IPS DF 19.7 (cell line): ENCODE results near the gene SEMA3C.

Source experiments
- DNase-seq: peaks from one replicate; pipeline ENCODE4 v3.0.0-alpha.2; 2013; ENCODE audit warnings: low read depth, low spot score

Gene SEMA3C

DNA sequence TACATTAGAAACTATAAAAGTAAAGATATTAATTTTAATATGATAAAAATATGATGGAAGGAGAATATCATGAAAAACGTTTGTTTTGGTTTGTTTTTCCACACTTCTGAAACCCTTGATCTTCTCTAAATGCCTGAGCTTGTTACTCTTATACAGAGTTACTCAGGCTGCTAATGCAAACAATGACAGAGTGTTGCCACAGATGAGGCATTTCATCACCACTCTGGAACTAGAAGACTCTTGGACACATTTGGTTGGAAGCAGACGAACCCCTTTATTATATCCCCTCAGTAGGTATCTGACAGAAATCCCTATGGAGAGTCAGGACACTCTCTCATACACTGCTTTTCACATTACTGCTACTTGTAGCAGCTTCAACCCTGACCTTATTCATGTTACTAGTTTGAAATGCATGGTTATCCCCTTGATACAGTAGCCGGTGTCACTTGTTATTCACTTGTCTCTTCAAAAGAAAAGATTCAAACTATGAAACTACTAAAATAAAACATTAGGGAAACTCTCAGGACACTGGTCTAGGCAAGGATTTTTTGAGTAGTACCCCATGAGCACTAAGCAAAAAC, 66.9 kb downstream of the SEMA3C start:
- no peak for DNase-seq

DNA sequence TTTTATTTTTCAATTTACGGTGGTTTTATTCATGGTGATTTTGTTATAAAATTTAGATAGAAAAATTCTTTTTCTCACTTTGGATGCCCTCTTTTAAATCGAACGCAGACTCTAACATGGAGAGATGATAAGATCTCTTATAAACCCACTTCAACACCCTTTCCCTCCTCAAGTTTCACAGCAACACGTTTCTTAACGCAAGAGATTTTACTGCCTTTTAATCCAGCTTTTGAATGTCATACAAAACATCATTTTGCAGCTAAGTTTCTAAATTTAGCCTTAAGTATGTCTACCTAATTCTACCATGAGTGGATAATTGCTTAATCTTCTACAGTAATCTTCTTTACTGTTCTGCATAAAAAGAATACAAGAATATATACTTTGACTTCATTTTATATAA, 70.0 kb downstream of the SEMA3C start:
- DNase-seq, result no peak

DNA sequence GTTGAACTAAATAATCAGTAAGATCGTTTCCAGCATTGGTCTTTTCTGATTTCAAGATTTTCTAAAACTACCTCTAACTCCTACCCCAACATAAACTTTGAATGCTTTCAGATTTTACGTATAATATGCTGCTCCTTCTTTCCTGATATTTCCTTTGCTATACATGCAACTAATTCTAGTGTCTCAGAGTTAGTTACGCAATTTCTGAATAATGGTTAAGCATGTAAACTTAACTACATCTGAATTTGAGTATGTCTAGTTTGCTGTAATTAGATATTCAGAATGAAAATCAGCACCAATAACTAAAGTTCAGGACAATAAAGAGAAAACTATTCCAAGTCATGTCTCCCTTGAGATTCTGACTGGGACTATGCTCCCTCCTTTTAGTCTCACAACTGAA, 71.0 kb downstream of the SEMA3C start:
- no peak for DNase-seq

DNA sequence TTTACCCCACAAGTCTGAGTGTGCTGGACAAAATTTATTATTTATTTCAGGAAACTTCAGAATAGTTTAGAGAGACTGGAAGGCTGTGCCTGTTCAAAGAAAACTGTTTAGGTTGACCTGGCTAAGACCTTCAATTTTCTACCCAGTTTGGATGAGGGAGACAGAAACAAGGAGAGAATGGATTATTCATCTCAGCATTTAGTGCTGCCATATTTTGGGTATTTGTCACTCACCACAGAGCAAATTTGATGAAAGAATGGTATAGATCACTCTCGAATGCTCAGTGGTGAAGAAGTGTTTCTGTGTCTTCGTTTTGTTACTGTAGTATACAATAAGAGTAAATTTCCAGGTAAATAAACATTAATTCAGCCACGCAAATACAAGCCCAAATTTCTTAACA, 71.8 kb downstream of the SEMA3C start:
- DNase-seq, result no peak

DNA sequence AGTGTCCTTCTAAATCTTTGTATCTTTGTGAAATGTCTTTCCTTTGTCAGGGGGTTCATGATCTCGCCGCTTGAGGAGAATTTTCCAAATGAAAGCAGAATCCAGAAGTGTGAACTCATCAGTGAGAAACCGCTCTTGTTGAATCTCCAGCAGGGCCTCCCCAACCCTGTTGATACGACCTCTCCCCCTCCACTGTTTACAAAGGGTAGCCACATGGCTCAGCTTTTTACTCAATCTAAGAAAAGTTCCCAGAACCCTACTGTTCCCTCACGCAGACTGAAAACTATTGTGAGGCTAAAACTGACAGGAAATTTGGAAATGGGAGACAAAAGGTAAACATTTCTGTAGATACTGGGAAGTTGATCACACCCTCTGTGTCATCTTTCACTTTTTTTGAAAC, 73.9 kb downstream of the SEMA3C start:
- DNase-seq, result no peak

DNA sequence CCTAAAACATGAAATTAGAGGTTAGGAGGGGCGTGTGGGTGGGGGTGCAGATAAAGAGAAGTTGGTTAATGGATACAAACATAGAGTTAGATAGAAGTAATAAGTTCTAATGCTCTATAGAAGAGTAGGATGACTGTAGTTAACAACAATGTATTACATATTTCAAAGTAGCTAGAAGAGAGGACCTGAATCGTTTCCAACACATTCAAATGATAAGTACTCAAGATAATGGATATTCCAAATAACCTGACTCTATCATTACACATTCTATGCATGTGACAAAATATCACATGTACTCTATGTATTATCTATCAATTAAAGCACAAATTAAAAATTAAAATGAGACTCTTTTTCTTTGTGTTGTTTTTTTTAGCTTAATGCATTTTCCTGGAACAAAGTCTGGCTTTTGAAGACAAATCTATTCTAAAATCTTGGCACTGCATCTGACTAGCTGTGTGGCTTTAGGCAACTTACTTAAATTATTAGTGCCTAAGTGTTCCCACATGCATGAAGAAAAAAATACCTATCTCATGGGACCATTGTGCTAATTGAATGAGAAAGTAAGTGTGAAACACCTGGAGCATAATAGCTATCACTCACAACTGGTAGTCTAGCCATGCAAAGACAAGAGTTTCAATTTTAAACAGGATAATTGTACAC, 75.7 kb downstream of the SEMA3C start:
- no peak for DNase-seq

DNA sequence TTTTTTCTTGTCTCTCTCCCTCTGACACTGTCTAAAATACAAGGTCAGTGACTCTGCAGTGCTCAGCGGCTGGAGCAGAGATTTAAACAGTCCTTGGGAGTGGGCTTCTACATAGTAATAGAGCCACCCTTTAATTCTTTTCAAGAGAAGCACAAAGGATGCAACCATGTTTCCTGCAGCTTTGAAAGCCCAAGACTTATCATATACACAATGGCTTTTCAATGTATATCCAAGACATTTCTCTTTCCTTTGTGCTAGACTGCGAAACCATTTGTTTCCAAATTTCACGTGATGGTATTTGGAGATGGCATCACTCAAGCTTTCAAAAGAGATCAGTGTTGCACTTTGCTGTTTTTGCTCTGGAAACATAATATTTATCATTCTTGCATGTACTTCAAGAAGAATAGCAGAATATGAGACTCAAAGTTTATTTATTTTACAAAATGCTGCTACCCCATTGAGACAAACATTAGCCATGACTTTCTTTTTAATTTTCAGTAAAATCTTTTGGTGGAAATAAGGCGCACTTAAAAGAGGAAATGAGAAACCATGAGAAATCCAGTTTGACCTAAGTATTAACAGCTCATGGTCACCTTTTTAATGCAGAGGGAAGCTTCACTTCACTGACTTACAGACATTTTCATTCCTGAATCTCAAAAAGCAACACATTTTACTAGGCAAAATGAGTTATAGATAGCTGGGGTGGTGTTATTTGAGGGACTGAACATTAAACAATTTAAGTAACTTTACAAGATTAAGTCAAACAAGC, 76.6 kb downstream of the SEMA3C start:
- no peak for DNase-seq

DNA sequence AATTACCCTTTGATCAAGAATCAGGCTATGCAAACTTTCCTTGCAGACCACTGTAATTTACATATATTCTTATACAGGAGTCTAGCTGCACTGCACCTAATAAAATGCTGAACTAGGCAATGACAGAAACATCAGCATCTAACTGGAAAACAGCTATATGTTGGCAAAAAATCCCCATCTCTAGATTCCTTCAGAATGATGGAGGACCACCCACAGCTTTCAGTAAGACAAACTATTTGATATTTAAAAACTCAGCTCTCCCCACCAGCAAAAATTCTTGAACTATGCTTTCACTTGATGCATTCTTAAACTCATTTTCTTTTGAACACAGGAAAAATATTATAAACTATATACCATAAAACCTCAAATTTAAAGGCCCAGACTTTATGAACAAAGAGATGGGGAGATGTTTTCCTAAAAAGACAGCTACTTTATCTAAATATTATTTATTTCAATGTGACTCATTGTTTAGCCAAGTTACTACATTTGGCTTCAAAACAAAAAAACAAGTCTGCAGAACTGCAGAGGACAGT, 77.4 kb downstream of the SEMA3C start:
- DNase-seq, result no peak

DNA sequence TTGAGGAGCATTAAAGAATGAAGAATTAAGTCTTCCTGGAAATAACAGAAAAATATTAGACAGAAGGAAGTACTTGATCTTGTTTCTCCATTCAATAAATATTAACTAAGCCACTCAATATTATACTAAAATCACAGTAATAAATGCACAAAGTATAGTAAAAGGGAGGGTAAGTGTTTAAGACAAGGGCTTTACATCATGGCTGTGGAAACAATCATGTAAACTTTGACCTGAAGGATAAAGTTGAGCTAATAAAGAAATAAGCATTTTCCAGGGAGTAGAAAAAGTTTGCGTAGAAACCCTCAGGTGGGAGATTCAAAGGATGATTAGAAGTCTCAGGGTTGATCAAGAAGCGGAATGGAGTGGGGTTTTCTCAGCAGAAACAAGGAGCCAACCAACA, 78.2 kb downstream of the SEMA3C start:
- DNase-seq, result no peak

DNA sequence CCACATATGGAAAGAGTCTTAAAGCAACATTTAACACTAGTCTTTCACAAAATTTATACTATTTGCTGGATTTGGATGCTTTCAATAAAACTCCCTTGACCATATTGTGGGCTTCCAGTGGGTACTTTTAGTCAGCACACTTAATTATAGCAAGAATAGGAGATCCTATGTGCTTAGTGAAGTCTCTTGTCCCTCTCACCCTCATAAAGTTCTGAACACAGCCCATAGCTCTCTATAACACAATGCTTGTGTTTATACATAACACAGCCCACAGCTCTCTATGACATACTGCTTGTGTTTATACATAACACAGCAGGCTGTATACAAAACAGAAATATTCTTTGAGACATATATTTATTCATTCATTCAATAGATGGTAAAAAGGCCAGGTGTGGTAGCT, 79.0 kb downstream of the SEMA3C start:
- no peak for DNase-seq

DNA sequence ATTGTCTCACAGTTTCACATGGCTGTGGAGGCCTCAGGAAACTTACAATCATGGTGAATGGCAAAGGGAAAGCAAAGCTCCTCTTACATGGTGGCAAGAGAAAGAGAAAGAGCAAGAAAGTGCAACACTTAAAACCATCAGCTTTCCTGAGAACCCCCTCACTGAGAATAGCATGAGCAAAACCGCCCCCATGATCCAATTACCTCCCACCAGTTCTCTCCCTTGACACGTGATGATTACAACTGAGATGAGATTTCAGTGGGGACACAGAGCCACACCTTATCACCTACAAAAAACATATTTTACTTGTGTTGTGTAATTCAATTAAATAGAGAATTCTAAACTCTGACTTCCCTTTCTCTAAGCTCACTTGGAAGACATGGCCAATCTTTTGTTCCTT, 80.2 kb downstream of the SEMA3C start:
- no peak for DNase-seq

DNA sequence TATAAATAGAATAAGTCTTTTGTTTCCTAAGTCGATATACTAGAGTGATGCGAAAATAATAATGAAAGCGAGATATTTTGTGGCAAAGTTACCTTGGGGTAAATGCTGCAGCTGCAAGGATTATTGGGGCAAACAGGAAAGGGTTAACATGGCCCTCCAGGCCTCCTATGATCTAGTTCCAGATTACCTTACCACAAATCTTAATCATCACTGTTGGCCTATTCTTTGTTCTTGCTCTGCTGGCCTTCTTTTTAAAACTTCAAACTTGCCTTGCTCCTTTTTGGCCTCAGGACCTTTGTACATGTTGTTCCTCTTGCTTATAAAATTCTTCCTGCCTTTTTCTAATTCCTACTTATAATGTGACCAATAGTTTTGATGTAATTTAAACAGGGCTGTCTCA, 81.5 kb downstream of the SEMA3C start:
- no peak for DNase-seq

DNA sequence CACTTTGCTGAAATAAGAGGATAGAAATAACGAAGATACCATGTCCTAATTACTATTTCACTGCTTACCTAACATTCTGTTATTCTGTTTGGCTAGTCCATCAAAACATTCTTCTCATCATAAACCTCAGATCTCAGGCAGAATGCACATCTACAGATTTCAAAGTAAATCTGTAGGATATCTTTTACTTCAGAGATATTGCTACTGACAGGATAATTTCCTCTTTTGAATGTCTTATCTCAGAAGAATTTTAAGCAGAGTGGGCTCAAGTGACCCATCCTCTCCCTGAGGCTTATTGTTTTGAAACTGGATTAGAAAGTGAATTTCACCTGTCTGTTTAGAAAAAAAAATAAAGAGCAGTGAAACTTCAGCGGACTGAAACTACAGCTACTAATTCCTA, 83.6 kb downstream of the SEMA3C start:
- no peak for DNase-seq

DNA sequence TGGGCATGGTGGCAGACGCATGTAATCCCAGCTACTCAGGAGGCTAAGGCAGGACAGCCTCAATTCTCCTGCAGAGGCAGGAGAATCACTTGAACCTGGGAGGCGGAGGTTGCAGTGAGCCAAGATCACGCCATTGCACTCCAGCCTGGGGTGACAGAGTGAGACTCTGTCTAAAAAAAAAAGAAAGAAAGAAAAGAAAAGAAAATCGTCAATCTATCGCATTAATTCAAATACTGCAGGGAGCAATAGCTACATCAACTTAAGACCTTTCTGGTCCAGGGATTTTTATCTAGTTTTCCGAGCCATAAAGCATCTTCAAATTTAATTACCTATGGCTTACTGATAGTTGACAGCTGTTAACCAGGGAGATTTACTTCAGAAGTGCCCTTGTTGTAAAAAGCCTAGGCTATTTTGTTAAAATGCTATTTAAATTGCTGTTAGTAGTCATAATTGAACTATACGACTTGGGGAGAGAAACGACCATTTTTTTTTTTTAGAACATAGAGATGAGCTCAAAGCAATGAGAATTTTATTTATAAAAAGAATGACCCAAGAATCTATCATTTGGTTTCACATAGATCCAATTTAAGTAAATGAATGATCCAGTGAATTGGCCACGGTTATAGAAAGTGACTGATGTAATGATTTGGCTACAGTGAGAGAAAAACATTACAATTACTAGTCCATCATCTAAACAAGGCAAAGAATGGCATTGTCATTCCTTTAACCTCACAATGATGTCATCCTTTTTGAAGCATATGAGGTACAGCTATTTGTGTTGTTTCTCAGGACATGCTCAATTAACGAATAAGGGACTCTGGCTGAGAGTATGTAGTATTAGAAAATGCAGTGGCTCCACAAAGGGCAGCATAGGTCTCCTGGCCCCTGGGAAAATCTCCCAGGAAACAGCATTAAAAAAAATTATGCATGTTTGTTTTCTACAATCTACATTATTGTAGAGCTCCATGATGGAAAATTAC, 85.3 kb downstream of the SEMA3C start:
- DNase-seq, result no peak

DNA sequence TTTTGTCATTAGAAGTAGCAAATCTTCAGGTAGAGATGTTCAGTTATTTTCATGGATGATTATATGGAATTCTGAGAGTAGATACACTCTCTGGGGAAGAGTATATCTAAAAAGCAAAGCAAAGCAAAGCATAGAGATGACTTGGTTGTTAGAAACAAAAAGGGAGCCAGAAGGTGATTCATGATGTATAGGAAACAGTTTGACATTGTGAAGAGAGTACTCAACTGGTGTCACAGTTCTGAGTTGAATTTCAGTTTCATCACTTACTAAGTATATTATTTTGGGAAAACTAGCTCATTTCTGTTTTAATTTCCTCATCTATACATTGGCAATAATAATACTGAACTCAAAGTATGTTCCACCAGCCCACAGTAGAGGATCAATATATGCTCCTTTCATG, 86.8 kb downstream of the SEMA3C start:
- DNase-seq, result no peak

DNA sequence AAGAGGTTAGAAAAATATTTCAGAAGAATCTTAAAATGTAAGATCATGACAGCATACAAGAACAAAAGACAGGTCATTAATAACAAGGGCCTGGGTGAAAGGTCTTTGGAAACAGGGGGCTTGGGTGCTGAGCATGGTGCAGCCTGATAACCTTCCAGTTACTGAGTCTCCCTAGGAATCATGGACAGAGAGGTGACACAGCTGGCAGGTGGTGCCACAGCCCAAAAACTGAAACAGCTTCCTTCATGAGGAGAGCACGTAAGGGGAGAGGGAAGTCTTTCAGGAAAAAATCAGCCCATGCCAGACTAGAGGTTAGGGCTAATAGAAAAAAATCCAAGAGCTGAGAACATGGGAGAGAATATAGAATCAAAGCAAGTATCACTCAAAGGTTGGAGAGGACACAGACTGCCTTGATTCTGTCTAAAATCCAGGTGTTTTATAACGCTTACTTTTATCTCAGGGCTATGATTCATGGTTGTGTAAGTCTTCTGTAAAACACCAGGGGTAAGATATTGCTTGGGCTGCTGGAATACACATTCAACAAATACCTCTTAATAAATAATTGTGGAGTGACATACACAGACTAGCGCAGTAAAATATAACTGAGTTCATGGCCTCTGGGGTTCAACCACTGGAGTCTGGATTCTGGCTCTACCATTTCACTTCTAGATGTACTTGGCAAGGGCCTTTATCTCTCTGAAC, 88.1 kb downstream of the SEMA3C start:
- no peak for DNase-seq

DNA sequence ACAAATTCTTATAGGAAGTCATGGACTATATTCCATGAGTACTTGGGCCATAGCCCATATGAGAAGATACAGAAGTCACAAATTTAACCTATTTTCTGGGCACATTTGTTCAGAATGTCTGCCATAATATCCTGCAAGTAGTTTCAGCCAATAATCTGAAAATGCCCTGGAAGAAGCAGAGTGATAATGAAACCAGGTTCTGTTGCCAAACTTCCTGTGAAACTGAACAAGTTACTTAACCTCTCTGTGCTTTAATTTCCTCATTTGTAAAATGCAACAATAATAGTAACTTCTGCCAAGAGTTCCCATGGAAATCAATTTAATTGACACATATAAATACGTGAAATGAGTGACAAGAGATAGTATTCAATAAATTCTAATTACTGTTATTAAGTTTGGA, 88.8 kb downstream of the SEMA3C start:
- no peak for DNase-seq

DNA sequence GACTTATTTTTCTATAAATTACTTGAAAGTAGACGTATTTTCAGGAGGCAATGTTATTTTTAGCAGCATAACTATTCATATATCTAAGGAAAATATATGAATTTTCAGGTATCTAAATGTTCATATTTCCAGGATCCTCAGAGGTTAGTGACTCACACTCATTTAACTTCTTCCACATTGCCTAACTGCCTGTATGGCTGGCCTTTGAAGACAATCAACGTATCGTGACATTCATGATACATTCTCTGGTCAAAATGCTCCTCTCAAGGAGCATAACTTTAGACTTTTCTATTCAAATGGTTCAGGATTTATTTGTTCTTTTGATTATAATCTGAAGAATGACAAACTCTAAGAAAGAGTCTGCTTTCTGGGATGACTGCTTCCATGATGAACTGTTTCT, 89.3 kb downstream of the SEMA3C start:
- DNase-seq, result no peak

DNA sequence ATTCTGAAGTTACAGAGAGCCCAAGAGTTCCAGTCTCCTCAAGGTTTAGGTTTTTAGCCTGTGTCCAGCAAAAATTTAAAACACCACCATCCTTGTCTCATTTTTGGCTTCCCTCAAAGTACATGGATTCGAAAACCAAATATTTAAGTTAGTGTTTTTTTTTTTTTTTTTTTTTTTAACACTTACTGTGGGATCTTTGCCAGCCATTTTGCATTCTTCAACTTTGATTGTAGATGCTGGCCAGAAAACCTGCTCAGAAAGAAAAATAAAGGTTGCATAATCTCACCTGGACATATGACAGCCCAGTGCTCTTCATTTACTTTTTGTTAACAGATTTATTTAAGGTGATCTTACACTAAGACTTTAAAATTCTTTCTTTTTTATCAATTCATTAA, 91.6 kb downstream of the SEMA3C start:
- no peak for DNase-seq

DNA sequence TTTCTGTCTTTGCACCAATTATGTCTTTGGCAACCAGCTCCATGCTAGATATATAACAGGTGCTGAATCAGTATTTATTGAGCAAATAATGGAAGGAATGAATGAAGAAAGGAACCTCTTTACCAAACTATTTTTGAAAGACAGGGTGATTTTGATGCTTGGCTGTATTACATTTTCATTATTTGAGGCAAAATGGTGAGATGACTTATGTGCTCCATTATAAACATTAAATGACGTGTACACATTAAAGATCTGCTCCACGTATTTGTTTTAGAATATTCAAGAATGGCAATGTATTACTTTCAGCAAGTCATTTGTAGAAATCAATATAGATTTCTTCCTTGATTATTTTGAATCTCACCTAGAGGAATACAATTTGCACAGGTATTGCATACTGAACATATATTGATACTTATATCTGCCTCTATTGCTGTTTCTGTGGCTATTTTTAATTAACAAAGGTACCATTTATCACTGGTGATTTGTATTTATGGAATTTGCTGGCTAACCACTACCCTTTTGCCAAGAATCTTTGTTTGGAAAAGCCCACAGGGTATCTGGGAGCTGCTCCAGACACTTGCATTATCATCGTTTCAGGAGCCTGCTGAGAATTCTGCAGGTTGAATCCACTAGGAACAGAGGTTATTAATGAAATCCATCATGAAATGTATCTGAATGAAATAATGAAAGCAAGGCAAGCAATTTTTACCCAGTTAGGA, 92.2 kb downstream of the SEMA3C start:
- DNase-seq, result no peak
